Inflammatory macrophage (primary cell): Measurements from ENCODE around the gene EVC.
A peak's percentile ranks its signal among the peaks of the same experiment; 100 is the strongest.

ENCODE experiments used
- DNase-seq, 2 donors: peaks; one replicate each; pipeline ENCODE4 v3.0.0-alpha.2; 2020 to 2022

EVC gene

GRCh38 chr4:5708449-5709206 lies 2.4 kb upstream of the EVC start, which contains the start of gene EVC2:
Gene EVC2, minus strand, starts transcription at chr4:5708559. Its CDS starts 46 bp downstream, at chr4:5708513.
- DNase-seq: no peak

- DNase-seq: no peak
Measured at GRCh38 chr4:5709207-5709575, 1.8 kb upstream of the EVC start.

- no peak for DNase-seq
Measured at GRCh38 chr4:5710065-5710960, 688 bp upstream of the EVC start.

- peak in 1 of 2 donors; percentile 15 for DNase-seq
Measured at GRCh38 chr4:5711479-5712184, 631 bp downstream of the EVC start.

GRCh38 chr4:5712517-5712916 lies 1.5 kb downstream of the EVC start:
- no peak for DNase-seq

- DNase-seq: no peak
Measured at GRCh38 chr4:5712931-5713330, 1.9 kb downstream of the EVC start.

GRCh38 chr4:5713861-5714260 lies 2.9 kb downstream of the EVC start:
- no peak for DNase-seq

- DNase-seq: no peak
Measured at GRCh38 chr4:5715357-5715756, 4.4 kb downstream of the EVC start.

- DNase-seq: no peak
Measured at GRCh38 chr4:5716391-5716790, 5.4 kb downstream of the EVC start.

- no peak for DNase-seq
Measured at GRCh38 chr4:5717449-5718158, 6.6 kb downstream of the EVC start.

GRCh38 chr4:5718411-5718810 lies 7.4 kb downstream of the EVC start:
- DNase-seq: no peak

GRCh38 chr4:5719350-5720055 lies 8.5 kb downstream of the EVC start:
- DNase-seq: peak in 1 of 2 donors; percentile 27

- DNase-seq: no peak
Measured at GRCh38 chr4:5720157-5720850, 9.3 kb downstream of the EVC start.

- DNase-seq: no peak
Measured at GRCh38 chr4:5720980-5721379, 10.0 kb downstream of the EVC start.

- DNase-seq: no peak
Measured at GRCh38 chr4:5721923-5722322, 10.9 kb downstream of the EVC start.

- DNase-seq: no peak
Measured at GRCh38 chr4:5722328-5722727, 11.3 kb downstream of the EVC start.

GRCh38 chr4:5724377-5724776 lies 13.4 kb downstream of the EVC start:
- no peak for DNase-seq

GRCh38 chr4:5728412-5728811 lies 17.4 kb downstream of the EVC start:
- DNase-seq: peak; percentile 12 to 33

- no peak for DNase-seq
Measured at GRCh38 chr4:5730436-5730835, 19.4 kb downstream of the EVC start.

GRCh38 chr4:5730993-5731990 lies 20.3 kb downstream of the EVC start:
- DNase-seq: no peak
